ENCODE results near the gene DEPDC5.

GRCh38 chr22:31707519-31707918 lies 46.3 kb upstream of the DEPDC5 start:
- no peak for TF ChIP-seq CTCF (IDR thresholded peaks at IDR 0.05)
- no peak for TF ChIP-seq EZH2 (IDR thresholded peaks at IDR 0.05; ENCODE audit: borderline replicate concordance, insufficient read depth, low read depth, low read length, poor library complexity, severe bottlenecking)

Data from B cell (primary cell).